Stimulated activated CD8-positive, alpha-beta memory T cell treated with anti-CD3 and anti-CD28 coated beads, Interleukin-15, amount 100 ng/mL, for 4 hours (primary cell): ENCODE measurements around the gene DDX23.

Source experiments
- DNase-seq, 2 donors: peaks; one replicate each; pipeline ENCODE4 v3.0.0-alpha.2; 2020; ENCODE audit warnings: low read depth in 2 of 2

DDX23 gene

DNA sequence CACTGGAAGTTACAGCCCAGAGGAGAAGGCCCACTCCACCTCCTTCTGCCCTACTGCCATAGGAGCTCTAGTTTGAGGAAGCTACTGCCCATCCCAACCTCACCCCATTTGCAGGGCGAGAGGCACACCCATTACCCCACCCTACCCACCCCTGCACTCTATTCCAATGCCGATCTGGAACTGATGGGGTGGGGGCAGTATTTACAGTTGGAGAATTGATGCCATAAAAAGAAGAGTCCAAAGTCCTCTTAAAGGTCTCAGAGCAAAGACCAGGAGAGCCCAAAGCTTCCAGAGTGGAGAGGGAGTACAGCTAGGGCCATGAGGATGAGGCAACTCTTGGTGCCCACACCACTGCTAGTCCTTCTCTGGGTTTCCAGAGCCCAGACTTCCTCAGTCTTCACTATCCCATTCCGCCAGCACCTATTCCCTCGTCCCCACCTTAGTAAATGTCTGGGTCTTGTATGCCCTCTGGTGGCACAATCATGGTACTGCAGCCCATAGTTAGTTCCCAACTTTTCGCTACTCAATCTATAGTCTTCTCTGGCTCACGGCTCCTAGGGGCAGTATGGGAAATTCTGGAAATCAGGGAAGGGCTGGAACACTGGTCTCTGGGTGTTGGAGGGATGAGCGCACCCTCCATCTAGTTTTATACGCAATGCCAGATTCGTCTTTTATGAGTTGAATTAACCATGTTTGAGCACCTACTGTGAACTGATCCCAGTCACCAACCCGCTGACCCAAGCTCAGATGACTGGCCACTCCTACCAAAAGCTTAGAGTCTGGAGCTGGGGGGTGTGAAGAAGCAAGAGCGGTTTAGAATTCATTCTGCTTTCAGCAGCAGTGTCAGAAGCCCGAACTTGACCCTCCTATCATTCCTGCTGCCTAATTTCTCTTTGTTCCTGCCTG, 56.2 kb downstream of the DDX23 start:
- peak in 1 of 2 donors; percentile 35 for DNase-seq

DNA sequence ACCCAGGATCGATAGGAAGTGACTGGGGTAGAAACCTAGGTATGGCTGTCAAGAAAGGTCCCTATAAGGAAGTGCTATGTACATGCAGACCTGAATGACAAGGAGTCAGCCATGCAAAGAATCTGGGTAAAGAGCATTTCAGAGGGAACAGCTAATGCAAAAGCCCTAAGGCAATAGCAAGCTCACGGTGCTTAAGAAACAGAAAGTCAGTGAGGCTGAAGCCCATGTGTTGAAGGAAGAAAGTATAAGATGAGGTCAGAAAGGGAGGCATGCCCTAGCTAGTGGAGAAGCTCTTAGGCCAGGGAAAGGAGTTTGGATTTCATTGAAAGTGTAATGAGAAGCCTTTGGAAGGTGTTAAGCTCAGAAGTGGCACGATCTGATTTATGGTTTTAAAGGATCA, 57.1 kb downstream of the DDX23 start:
- DNase-seq: no peak

DNA sequence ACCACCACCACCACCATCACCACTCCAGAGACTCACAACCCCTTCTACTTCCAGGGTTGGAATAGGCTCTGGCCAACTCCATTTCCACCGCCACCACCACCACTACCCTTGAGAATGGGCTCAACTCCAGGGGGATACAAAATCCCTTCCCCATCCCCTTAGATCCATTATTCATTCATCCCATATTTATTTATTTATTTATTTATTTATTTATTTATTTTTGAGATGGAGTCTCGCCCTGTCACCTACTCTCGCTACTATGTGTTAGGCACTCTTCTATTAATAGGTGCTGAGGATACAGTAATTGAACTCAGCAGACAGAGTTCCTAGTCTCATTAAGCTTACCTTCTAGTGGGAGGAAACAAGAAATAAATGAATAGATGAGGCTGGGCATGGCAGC, 58.3 kb downstream of the DDX23 start:
- DNase-seq: no peak

GRCh38 chr12:48789858-48790326, 62.1 kb downstream of the DDX23 start:
- DNase-seq: no peak

DNA sequence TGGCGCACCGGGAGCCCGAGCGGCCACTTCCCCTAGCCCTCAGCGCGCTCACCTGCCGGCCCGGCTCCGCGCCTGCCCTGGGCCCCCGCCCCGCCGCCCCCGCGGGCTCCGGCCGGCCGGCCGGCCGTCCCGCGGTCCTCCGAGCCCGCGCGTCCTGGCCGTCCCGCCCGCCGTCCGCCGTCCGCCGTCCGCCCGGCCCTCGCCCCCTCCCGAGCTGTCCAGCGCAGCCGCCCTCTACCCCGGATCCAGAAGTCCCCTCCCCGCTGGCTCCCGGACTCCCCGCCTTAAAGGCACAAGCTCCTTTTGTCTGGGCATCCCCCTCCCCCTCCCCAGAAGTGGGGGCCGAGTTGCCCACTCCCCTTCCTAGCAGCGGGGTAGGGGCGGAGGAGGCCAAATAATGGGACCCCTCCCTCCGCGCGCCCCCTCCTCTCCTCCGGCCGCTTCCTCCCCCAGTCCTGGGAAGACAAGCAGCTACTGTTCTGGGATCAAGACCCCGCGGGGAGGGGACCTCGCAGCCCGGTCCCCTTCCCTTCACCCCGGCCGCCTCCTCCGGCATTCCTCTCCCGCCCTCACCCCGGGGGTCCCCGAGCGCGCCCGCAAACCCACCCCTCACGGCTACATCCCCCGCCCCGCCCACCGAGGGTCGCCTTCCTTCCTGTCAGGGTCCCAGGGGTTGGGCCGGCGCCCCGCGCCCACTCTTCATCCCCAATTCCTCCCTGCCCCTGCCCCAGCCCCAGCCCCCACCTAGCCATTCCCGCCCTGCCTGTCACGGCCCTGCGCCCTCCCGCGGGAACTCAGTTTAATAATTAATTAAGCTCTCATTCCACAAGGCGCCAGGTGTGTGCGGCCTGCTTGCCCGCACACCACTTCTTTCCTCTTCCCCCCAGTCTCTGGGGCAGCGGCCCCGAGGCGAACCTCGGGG, 62.8 kb downstream of the DDX23 start, which contains the start of gene ADCY6:
Gene ADCY6, minus strand, starts transcription at position 236 of the 922 bp plus-strand sequence. CDS start 5,655 bp downstream, outside the sequence.
- DNase-seq: no peak

DNA sequence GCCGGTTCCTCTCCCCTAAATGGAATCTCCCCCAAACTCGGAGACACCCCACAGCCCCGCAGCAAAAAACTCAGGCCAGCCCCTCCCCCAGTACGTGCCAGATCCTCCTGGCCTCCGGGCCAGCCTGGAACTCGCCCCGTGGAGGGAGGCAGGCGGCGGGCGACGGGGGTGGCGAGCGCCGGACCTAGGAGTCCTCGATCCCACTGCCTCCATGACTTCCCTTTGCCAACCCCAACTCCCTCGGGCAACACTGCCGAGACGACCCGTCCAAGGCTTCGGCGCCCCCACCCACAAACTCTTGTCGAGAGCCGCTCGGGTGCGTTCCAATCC, 63.5 kb downstream of the DDX23 start:
- DNase-seq: no peak

DNA sequence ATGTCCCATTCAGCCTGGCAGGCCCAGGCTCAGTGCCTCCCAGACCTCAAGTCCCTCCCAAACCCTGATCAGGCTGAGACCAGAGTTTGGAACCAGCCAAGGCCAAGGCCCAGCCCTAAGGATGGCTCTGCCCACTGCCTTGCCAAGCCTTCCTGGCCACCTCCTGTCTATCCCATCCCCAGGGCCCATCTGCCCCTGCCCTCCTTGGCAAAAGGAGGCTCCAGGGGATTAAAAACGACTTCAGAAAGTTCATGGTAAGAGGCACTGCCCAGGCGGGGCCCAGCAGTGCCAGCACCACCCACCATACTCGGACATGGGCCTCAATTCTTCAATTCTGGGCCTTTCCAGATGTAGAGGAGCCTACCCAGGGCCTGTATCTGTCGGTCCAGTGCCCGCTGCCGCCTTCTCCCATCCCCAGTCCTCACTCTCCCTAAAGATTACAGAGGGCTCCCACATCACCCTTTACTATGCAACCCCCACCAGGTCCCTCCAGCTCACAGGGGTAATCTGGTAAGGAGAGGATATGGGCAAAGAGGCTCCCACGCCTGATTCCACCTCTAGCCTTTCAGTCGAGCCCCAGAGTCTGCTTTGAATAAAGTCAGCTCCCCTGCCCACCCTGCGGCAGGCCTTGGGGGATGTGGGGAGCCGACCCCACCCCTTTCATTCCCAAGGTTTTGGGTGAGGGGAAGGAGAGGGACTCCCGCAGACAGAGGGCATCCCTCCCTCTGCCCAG, 64.0 kb downstream of the DDX23 start:
- DNase-seq: no peak

DNA sequence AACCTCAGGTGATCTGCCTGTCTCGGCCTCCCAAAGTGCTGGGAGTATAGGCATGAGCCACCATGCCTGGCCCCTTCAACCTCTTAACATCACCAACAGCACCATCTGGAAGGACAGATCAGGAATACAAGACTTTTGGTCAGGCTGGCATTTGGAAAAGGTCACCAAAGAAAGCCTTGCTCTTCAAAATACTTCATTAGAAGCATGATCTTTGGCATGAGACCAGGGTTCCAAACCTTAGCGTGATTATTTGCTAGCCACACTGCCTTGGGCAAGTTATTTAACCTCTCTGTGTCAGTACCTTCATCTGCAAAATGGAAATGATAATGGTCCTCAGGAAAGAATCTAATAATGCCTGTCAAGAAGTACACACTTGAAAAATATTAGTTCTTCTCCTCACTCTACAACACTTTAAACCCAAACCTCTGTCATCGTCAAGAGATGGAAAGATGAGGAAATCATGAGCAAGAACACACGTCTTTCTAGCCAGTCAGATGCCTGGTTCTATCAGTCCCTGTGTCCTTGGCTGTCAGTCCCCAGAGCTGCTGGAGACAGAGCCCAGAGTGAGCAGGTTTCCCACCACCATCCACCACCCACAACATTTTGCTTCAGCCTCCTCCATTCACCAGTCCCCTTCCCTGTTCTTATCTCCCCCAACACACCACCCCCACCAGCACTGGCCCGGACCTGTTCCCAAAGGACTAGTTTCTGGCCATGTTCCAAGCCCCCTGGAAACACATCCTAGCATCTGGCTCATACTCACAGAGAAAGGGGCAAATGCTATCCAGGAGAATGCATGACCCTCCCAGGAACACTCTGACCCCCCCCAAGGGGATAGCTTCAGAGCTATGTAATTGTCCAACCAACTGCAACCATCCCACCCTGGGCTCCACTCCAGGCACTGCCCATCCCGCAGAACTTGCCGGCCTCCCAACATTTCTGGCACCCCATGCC, 65.1 kb downstream of the DDX23 start:
- DNase-seq: no peak

- no peak for DNase-seq
These were observed 68.5 kb downstream of the DDX23 start for GRCh38 chr12:48783432-48783831.

- no peak for DNase-seq
These were observed 69.2 kb downstream of the DDX23 start for GRCh38 chr12:48782457-48783395.

DNA sequence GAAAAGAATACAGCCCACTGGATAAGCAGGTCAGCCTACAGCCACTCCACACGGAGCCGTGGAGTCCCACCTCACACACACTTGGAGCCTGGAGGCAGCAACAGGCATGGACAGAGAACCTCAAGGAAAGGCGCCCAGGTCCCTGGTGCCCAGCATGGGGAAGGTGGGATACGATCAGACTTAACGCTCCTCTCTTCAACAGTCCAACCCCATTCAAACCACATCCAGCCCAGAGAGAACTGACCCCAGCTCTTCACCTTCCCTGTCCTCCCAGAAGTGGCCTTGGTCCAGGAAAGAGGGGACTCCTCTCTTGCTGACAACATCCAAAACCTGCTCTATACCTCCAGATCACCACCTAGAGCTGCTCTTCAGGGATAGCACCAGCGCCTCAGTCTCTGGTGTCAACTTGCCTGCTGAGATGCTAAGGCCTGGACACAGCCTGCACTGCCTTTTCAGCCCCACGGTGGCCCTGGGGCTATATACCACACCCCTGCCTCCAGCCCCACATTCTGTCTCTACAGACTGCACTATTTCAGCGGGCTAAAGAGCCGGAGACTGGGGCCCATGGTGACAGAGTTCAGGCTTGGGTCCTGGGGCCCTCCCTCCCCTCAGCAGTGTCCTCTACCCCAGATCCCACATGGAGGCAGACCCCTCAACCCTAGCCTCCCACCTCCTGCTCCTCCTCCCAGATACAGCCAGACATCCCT, 70.1 kb downstream of the DDX23 start:
- no peak for DNase-seq

DNA sequence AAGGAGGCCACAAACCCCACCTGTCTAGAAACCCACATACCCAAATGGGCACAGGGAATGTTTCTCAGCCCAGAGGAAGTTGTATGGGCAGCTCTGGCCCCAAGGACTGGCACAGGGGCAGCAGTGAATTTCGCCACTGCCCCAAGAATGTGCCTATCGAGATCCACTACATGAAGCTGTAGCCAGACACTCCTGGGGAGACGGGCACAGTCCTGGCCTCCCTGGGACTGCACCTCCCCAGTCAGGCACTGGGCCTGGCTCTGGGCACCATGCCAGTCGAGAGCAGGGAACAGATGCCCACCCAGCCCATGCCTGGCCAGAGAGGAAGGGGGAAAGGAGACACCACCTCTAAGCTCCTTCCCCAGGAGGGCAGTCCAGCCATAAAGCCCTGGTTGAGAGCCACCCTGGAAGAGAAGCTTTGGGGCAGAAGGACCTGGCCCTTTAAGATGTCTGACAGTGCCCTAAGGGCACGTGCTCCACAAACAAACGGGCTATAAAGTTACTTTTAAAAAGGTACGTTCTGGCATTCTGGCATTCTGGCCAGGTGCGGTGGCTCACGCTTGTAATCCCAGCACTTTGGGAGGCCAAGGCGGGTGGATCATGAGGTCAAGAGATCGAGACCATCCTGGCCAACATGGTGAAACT, 71.5 kb downstream of the DDX23 start:
- DNase-seq: no peak

DNA sequence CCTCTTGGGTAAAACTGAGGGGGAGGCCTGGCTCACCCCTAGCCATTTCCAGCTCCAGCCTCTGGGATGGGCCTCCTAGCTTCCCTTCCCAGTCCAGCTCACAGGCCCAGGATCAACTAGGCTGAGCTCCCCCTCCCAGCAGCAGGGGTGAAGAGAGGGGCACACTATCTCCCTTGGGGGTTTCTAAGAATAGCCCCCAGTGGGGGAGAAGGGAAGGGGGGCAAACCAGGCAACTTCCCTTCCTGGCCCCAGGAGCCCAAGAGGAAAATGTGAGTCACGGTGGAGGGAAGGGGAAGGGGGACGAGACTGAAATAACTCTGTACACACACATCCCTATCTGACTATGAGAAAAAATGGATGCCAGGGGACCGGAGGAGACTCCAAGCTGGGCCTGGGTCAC, 72.1 kb downstream of the DDX23 start:
- no peak for DNase-seq
